ENCODE results near the gene SRGAP1.
A peak's percentile ranks its signal among the peaks of the same experiment; 100 is the strongest.
"Not testable (repeated sequence)": the region's sequence is repeated elsewhere in the genome, so short reads cannot be mapped to it uniquely, and the experiment has no call there.

Gene SRGAP1

GRCh38 chr12:64061868-64062375, 217.4 kb downstream of the SRGAP1 start:
- DNase-seq = no peak

DNA sequence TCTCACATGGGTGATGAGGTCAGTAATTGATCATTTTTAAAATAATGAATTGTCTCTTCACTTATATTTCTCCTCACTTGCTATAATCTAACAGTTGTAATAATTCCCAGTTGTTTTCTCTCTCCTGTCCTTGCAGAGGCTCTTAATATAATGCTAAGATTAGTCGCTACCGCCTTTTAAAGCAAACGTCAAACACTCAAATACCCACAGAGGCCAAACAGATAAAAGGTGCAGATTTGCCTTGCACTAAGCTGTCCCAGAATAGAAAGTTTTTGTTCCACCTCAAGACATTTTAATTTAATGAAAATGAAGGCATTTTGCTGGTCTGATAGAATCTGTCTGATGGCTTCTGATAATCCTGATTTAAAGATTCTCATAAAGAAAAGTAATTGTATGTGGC, 218.6 kb downstream of the SRGAP1 start:
- no peak for DNase-seq

DNA sequence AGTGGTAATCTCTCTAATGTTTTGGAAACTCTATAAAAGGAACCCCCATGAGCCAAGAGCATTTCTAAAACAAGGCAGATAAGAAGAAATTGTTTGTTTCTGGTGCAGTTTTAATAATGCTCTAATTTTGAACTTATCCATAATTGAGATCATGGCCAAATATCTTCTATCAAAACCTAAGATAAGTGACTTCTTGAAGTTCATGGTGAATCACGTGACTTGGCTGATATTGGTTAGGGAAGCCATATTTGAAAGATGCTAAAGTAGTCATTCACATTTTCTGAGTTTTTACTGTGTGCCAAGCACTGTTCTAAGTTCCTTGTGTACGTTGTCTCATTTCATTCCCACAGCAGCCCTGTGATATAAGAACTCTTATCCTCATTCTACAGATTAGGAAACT, 219.7 kb downstream of the SRGAP1 start:
- no peak for DNase-seq

DNA sequence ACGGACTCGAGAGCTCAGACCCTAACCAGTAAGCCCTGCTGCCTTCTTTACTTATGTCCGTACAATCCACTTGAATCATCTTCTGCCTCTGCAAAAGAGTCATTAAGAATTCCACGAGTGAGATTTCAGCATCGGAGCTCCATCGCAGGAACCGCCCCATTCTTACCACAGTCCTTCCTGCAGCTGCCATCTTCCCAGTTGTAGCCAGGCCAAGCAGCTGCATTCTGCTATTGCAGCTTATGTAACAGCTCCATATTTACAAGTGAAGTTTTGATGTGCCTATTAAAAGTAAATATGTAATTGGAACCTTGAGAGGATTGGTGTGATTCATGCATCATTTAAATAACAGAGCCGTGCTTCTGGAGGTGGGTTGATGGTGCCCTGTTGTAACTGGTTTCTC, 220.2 kb downstream of the SRGAP1 start:
- DNase-seq = no peak

GRCh38 chr12:64065881-64066451, 221.5 kb downstream of the SRGAP1 start:
- DNase-seq = no peak

- DNase-seq = no peak
Measured at GRCh38 chr12:64066776-64067175, 222.3 kb downstream of the SRGAP1 start.

- no peak for DNase-seq
Measured at GRCh38 chr12:64070454-64070853, 226.0 kb downstream of the SRGAP1 start.

DNA sequence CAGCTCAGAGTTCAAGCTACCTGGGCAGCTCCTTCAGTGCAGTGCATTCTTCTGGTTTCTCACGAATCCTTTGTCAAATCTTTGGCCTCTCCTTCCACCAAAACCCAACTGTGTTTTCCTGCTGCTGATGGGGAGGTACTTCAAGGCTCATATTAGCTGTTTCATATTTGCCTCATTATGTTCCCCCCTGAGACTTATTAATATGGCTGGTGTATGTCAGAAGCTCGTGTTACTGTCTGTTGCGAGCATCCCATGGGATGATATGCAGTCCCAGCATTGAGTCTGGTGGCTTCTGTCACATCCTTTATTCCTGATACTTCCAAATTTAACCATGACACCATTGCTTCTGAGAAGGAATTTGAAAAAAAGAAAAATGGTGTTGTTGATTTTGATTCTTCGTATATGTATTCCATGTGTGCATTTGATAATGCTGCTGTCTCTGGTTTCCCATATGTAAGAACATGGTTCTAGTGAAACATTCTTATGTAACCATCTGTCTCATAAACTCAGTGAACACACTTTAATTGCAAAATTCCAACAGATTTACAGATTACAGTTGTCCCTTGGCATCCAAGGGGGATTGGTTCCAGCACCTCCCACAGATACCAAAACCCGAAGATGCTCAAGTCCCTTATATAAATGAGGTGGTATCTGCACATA, 228.5 kb downstream of the SRGAP1 start:
- DNase-seq = no peak

- DNase-seq = not testable (repeated sequence)
Measured at GRCh38 chr12:64076565-64076964, 232.1 kb downstream of the SRGAP1 start.

GRCh38 chr12:64077922-64078321, 233.4 kb downstream of the SRGAP1 start:
- DNase-seq = no peak

GRCh38 chr12:64080319-64081007, 236.0 kb downstream of the SRGAP1 start:
- DNase-seq = no peak

DNA sequence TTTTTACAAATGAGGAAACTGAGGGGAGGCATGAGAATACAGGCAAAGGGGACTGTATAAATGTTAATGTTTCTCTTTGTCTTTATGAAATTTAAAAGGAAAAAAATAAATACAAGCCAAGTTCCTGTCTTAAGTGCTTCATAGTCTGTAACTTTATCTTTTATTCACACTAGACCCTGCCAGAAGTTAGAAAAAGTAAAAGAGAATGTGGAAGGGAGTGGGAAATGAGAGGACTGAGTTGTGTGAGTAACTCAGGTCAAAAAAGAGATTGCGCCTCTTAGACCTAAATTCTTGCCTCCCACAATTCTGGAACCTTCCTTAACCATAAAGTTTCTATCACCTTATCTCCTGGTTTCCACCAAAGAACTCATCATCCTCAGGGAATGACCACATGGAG, 236.5 kb downstream of the SRGAP1 start:
- DNase-seq = no peak

DNA sequence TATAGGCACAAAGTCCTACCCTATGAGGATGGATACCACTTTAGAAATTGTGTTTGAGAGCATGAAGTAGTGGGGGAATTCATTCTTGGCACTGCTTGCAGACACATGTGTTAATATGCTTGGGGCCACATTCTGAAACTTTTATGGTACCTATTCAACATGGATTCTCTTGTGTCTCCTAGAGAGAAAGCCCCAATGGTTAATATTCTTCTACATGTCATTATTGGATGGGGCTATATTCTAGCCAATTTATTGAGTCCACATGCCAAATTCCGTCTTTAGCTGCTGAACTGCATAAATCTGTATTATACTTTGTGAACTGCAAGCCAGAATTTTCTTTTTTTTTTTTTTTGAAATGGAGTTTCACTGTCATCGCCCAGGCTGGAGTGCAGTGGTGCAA, 237.6 kb downstream of the SRGAP1 start:
- no peak for DNase-seq

DNA sequence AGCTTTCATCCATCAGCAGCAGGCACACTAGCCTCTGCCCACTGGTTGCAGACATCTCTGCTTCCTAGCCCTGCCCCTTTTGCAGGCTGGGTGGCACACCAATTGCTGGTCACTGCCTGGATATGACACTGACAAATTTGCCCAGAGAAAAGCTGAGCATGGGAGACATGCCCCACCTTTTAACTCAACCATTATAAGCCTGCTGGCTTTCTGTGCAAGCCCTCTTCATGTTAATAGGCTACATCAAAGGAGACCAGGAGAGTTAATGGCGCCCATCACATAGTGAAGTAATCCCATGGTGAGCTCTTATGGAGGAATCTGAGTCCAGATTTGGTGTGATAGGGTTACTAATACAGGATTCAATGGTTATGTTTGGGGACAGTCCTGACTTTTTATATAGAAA, 238.4 kb downstream of the SRGAP1 start:
- no peak for DNase-seq

- DNase-seq = no peak
Measured at GRCh38 chr12:64083285-64084210, 239.0 kb downstream of the SRGAP1 start.

- DNase-seq = no peak
Measured at GRCh38 chr12:64085154-64085553, 240.7 kb downstream of the SRGAP1 start.

DNA sequence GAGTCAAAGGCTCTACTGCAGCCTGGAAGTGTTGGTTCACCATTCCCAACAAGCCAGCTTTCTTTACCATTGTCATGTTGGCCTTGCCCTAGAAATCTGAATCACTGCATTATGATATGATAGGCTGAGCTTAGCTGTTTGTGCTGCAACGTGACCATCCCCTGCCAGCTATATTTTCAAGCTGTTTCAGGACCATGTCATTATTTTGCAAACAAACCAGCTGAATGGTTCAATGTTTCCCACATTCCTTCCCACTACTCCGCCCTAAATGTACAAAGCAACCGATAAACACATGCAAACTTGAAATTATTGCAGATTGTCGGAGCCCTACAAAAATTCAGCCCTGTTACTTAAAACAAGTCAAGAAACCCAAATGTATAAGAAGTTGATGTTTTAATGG, 241.5 kb downstream of the SRGAP1 start:
- DNase-seq = no peak

GRCh38 chr12:64086946-64087345, 242.4 kb downstream of the SRGAP1 start:
- no peak for DNase-seq

DNA sequence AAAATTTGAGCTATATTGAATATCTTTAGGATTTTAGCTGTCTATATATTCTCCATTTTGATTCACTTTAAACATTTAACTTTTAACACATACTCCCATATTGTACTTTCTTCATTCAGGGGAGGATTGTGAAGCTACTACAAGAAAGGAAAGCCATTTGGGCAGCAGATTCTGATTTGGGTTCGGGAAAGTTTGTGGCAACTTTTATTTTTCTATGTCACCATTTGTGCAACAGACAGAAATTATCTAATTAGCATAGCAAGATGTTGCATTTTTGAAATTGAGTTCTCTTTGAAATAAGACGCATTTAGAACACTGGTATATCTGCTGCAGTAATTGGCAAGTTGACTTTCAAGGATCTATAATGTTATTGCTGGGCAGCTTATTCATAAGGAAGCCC, 243.3 kb downstream of the SRGAP1 start:
- no peak for DNase-seq

GRCh38 chr12:64088431-64089349, 244.2 kb downstream of the SRGAP1 start:
- peak; percentile 64 for DNase-seq

- DNase-seq = no peak
Measured at GRCh38 chr12:64090047-64090446, 245.5 kb downstream of the SRGAP1 start.

DNA sequence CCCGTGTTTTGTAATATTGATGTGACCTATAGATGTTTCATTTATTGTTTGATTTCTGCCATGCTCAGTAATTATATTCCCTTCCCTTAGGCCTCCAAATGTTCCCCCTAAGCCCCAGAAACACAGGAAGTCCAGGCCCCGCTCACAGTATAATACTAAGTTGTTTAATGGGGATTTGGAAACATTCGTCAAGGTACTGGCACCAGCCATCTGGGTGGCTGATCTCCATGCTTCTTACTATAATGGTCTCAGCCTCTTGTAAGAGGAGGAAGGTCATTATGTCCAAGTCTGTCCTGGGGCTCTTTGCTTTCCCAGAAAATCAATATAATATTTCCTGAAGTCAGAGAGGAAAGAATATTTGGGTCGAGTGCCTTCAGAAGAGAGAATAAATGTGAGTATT, 246.7 kb downstream of the SRGAP1 start:
- DNase-seq = no peak
